ENCODE results near the gene SMIM24. TPM values are rescaled to one million over a fixed set of nuclear protein-coding genes. Genes with fewer than 3 reads are reported as not detected.

The SMIM24 gene
- total RNA-seq, 2 experiments from 2014 or later: 1.6 to 3.8 TPM

DNA sequence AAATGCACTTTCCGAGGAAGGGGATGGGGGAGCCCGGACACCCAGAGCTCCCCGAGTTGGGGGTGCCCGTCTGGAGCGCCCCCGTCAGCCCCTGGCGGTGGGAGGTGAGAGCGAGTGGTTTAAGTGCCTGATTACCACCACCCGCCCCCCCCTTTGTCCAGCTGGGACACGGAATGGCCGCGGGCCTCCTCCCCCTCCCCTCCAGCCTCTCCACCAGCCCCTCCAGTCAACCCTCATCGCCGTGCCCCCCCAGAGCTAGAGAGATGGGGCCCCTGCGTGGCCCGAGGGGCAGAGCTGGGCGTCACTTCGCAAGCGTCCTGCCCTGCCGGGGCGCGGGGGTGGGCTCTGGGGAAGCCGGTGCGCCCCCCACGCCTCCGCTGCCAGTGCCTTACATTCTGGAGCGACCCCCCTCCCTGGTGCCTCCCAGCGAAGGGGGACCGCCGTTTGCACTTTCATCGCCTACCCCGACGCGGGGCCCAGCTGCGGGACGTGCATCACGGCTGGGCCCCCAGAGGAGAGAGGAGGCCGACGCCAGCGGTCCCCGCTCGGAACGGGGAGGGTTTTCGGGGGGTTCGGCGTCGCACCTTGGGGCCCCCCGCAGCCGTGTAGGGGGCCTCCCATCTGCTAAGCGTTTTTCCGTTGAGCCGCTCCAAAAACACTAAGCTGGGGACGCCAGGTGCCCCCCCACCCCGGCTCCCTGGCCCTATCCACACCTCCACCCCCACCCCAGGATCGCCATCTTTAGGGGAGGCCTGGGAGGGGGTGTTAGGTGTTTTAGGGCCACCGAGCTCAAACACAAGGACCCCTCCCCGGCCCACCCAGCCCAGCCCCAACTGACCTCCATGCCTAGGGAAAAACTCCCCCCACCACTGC, 16.4 kb downstream of the SMIM24 start:
- DNase-seq (no peak), ATAC-seq (no peak)
- no peaks in the 10 kb centered on the region for H3K4me1 Mint-ChIP-seq (ENCODE audit: low read depth)
- H3K4me3 Mint-ChIP-seq: no peak overlapping the region
- POLR2A ChIA-PET: interaction anchor here (0.7 kb wide), 1 partner anchor 31 kb away, joined by 3 read pairs; no protein-coding TSS in a partner anchor
- H3K27me3 Mint-ChIP-seq: no peaks in the 10 kb centered on the region
- H3K36me3 Mint-ChIP-seq (ENCODE audit: low read depth): peaks cover 7% of the 10 kb centered on the region
- TF ChIP-seq, protein P1, sequence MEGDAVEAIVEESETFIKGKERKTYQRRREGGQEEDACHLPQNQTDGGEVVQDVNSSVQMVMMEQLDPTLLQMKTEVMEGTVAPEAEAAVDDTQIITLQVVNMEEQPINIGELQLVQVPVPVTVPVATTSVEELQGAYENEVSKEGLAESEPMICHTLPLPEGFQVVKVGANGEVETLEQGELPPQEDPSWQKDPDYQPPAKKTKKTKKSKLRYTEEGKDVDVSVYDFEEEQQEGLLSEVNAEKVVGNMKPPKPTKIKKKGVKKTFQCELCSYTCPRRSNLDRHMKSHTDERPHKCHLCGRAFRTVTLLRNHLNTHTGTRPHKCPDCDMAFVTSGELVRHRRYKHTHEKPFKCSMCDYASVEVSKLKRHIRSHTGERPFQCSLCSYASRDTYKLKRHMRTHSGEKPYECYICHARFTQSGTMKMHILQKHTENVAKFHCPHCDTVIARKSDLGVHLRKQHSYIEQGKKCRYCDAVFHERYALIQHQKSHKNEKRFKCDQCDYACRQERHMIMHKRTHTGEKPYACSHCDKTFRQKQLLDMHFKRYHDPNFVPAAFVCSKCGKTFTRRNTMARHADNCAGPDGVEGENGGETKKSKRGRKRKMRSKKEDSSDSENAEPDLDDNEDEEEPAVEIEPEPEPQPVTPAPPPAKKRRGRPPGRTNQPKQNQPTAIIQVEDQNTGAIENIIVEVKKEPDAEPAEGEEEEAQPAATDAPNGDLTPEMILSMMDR (IDR thresholded peaks at IDR 0.05): no peak
- peaks cover 6% of the 10 kb centered on the region for H3K9me3 Mint-ChIP-seq
- H3K27ac Mint-ChIP-seq: no peak overlapping the region
- CTCF ChIA-PET: interaction anchor here (0.9 kb wide), 1 partner anchor 159 kb away, joined by 3 read pairs; no protein-coding TSS in a partner anchor
- intact Hi-C loops (cut with micrococcal nuclease): no loop called here

DNA sequence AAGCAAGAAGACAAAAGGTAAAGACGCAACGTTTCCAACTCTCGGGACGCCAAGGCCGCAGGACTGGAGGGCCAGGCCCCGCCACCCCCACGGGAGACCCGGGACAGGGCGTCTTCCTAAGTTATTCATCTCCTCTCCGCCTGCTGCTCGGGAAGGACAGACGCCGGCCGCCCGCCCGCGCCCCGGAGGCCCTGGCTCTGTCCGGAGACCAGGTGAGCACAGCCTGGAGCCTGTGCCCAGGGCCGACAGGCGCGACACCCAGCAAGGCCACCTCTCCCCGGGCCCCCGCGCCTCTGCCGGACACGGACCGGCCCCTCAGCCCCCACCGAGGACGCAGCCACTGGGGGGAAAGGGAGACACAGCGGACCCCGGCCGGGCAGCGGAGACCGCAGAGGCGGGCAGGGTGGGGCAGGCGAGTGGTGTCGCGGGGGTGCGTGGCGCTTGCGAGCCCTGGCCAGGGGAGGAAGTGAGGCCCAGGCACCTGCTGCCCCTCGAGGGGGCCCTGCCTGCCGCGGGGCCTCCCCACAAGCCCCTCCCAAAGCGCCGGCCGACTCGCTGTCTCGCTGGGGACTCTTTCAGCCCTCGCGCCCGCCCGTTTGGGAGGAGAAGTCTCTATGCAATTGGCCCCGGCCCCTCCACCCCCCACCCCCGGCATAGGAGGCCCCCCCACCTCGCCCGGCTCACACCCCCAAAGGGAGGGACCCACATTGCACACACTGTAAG, 17.2 kb downstream of the SMIM24 start:
- H3K36me3 Mint-ChIP-seq (ENCODE audit: low read depth): peaks cover 6% of the 10 kb centered on the region
- H3K4me3 Mint-ChIP-seq: no peak overlapping the region
- no peak overlapping the region for H3K27ac Mint-ChIP-seq
- ChIA-PET CTCF (no interaction called here), POLR2A (no interaction called here)
- intact Hi-C loops (cut with micrococcal nuclease): no loop called here
- TF ChIP-seq, protein P1 (IDR thresholded peaks at IDR 0.05): no peak
- H3K4me1 Mint-ChIP-seq (ENCODE audit: low read depth): no peaks in the 10 kb centered on the region
- ATAC-seq (no peak), DNase-seq (no peak)
- H3K27me3 Mint-ChIP-seq: no peaks in the 10 kb centered on the region
- peaks cover 3% of the 10 kb centered on the region for H3K9me3 Mint-ChIP-seq

DNA sequence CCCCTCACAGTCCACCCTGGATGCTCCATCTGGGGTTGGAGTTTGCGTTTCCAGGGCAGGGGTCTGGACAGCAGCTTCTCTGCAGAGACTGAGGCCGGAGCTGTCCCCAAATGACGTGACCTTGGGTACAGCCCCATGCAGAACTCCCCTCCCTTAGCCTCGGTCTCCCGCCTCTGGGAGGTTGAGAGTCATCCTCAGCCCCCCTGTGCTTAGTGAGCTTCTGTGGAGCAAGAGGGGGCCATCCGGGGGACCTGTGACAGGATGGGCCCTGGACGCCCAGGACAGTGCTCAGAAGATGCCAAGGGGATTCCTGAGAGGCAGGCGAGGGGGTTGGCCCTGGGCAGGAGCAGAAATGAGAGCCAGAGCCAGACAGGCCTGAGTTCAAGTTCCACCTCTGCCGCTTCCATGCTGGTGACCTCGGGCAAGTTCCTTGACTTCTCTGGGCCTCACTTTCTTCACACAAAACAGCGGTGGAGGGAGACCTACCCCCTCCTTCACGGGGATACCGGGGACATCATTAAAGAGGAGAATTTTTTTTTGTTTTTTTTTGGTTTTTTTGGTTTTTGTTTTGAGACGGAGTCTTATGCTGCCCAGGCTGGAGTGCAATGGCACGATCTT, 20.3 kb downstream of the SMIM24 start:
- no peak overlapping the region for H3K27ac Mint-ChIP-seq
- POLR2A ChIA-PET: no interaction called here
- TF ChIP-seq, protein P1 (IDR thresholded peaks at IDR 0.05): no peak

DNA sequence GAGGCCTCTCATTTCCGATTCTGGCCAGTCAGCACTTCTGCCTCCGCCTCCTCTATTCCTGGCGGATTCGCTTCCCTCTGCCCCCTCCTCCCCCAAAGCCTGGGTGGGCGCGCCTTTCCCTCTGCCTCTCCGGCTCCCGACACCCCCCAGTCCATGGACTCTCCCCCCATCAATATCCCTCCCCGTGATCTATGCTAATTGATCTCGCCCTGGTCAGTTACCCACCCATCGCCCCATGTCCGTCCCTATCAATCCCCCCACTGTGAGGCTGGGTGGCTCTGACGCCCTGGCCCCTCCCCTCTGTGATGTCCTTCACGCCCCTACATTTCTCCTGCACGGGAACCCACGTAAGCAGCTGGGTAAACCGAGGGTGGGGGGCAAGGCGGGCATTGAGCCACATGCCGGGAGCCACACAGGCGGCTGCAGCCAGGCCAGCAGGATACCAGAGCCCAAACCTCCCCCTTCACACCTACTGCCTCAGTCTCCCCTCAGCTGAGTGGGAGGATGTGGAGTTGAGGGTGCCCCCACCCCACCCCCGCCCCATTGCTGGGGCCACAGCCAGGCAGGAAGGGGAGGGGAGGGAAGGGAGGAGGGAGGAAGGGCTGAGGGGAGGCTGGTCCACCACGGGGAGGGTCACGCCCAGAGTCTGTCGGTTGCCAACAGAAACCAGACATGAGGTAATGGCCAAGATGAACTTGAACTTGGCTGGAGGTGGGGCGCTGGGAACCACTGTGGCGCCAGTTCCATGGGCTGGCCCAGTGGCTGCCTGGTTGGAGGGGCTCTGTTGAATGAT, 21.0 kb downstream of the SMIM24 start:
- ChIA-PET CTCF (interaction anchor here (1.2 kb wide), 1 partner anchor 13 kb away, joined by 4 read pairs; no protein-coding TSS in a partner anchor), POLR2A (no interaction called here)
- no peaks in the 10 kb centered on the region for H3K9me3 Mint-ChIP-seq
- H3K4me1 Mint-ChIP-seq (ENCODE audit: low read depth): no peaks in the 10 kb centered on the region
- intact Hi-C loops (cut with micrococcal nuclease): no loop called here
- H3K36me3 Mint-ChIP-seq (ENCODE audit: low read depth): peaks cover 6% of the 10 kb centered on the region
- TF ChIP-seq, protein P1 (IDR thresholded peaks at IDR 0.05): no peak
- no peaks in the 10 kb centered on the region for H3K27me3 Mint-ChIP-seq
- no peak overlapping the region for H3K27ac Mint-ChIP-seq
- ATAC-seq (no peak), DNase-seq (no peak)
- no peak overlapping the region for H3K4me3 Mint-ChIP-seq

More for the DNA sequence above, 20.3 kb downstream of the SMIM24 start:
- ATAC-seq (no peak), DNase-seq (no peak)
- intact Hi-C loops (cut with micrococcal nuclease): no loop called here
- H3K4me1 Mint-ChIP-seq (ENCODE audit: low read depth): no peaks in the 10 kb centered on the region
- CTCF ChIA-PET: interaction anchor here (1.1 to 1.6 kb wide), 3 partner anchors 12 to 31 kb away, joined by 3 to 4 read pairs (median 4); no protein-coding TSS in a partner anchor
- no peak overlapping the region for H3K4me3 Mint-ChIP-seq
- H3K27me3 Mint-ChIP-seq: no peaks in the 10 kb centered on the region
- no peaks in the 10 kb centered on the region for H3K9me3 Mint-ChIP-seq
- peaks cover 4% of the 10 kb centered on the region for H3K36me3 Mint-ChIP-seq (ENCODE audit: low read depth)

All from activated CD8-positive, alpha-beta T cell treated with anti-CD3 and anti-CD28 coated beads for 36 hours (primary cell).